Esophagus muscularis mucosa (tissue), 4 donors: ENCODE measurements around the gene ZC2HC1C. TPM values are rescaled to one million over a fixed set of nuclear protein-coding genes. Genes with fewer than 3 reads are reported as not detected.

Experiments
- DNase-seq: peaks from one replicate; pipeline ENCODE4 v3.0.0-alpha.2; 2017; ENCODE audit errors: extremely low spot score
- H3K27ac ChIP-seq, 4 donors: fragments of 200-600 bp; sonication (generic); replicated peaks in 1 of 4; 1 replicate in 3 of 4; 2 replicates in 1 of 4; pipeline ENCODE4 v1.5.1; 2016 to 2019; ENCODE audit warnings: mild to moderate bottlenecking in 1 of 4
- H3K27me3 ChIP-seq, 4 donors: fragments of 200-600 bp; sonication (generic); one replicate each; pipeline versions ENCODE4 v1.5.1 to v1.6.0; 2016 to 2019
- H3K36me3 ChIP-seq, 4 donors: fragments of 200-600 bp; sonication (generic); one replicate each; pipeline ENCODE4 v1.5.1; 2016 to 2019
- H3K4me1 ChIP-seq, 4 donors: fragments of 200-600 bp; sonication (generic); one replicate each; pipeline ENCODE4 v1.5.1; 2016 to 2019
- H3K4me3 ChIP-seq, 4 donors: fragments of 200-600 bp; sonication (generic); 1 replicate in 2 of 4; 2 replicates in 2 of 4; pipeline ENCODE4 v1.5.1; 2016 to 2019; ENCODE audit warnings: mild to moderate bottlenecking in 4 of 4, moderate library complexity in 1 of 4
- H3K9me3 ChIP-seq, 4 donors: fragments of 200-600 bp; sonication (generic); 1 replicate in 3 of 4; 2 replicates in 1 of 4; pipeline ENCODE4 v1.5.1; 2016 to 2019
- CTCF ChIP-seq, 3 experiments: fragments of 200-600 bp in 2 of 3; fragments of 450-650 bp in 1 of 3; sonication (generic) in 2 of 3; IDR thresholded peaks; one replicate each; pipeline ENCODE4 v1.5.1; 2017 to 2019; ENCODE audit warnings: antibody characterized with exemption in 3 of 3, mild to moderate bottlenecking in 2 of 3, moderate library complexity in 1 of 3
- EP300 ChIP-seq: sonication (generic); formaldehyde crosslinking; IDR thresholded peaks from one replicate; pipeline ENCODE4 v1.6.1; 2017; ENCODE audit warnings: antibody characterized with exemption
- POLR2A ChIP-seq: fragments of 450-650 bp; IDR thresholded peaks from one replicate; pipeline ENCODE4 v1.6.1; 2017; ENCODE audit warnings: antibody characterized with exemption, moderate library complexity, mild to moderate bottlenecking, low read depth
- POLR2AphosphoS5 ChIP-seq, 2 donors: sonication (generic); formaldehyde crosslinking; IDR thresholded peaks; one replicate each; pipeline ENCODE4 v1.6.1; 2017; ENCODE audit warnings: antibody characterized with exemption in 2 of 2
- WGBS: methylation state at CpG from one replicate; pipeline ENCODE4 v1.1.5; 2018; 5-methylcytosine and 5-hydroxymethylcytosine counted together
- intact Hi-C: fragments of 100-400 bp; cut with DNase I; formaldehyde crosslinking; loops from one replicate; pipeline ENCODE4 v1.15.1; 2023
- total RNA-seq, 4 donors: library from RNA; depleted of rRNA; stranded (reverse); fragments of >200 nt; gene quantifications; one replicate each; pipeline versions ENCODE4 v1.1.0 to v1.2.1, GENCODE V29; 2016

Gene ZC2HC1C
- total RNA-seq, 4 donors from 2014 or later = 4.3 to 7.1 (median 5.9) TPM

GRCh38 chr14:75088566-75089373 is 19.3 kb downstream of the ZC2HC1C start:
- no peaks in the 10 kb centered on the region for H3K9me3 ChIP-seq
- peaks cover 61 to 99% (median 94%) of the 10 kb centered on the region in 4 donors for H3K36me3 ChIP-seq
- TF ChIP-seq POLR2A (no peak), POLR2AphosphoS5 (IDR thresholded peaks at IDR 0.05) (no peak), EP300 (no peak), CTCF (IDR thresholded peaks at IDR 0.05) (peak; percentile 70 to 81 (median 77))
- H3K4me3 ChIP-seq = no peak overlapping the region
- no peak overlapping the region for H3K27ac ChIP-seq
- H3K4me1 ChIP-seq = peaks cover 0 to 5% (median 2%) of the 10 kb centered on the region in 4 donors
- no peak for DNase-seq
- intact Hi-C loops = loop anchor here (2.0 to 10.0 kb wide), 3 partner anchors 84 to 174 kb away; partner anchors contain the start of gene EIF2B2
- 55% methylated on average over 7 of the region's 7 CpGs for WGBS
- H3K27me3 ChIP-seq = no peaks in the 10 kb centered on the region

GRCh38 chr14:75090353-75090752 is 20.9 kb downstream of the ZC2HC1C start:
- H3K36me3 ChIP-seq = peaks cover 63 to 99% (median 95%) of the 10 kb centered on the region in 4 donors
- peaks cover 0 to 5% (median 2%) of the 10 kb centered on the region in 4 donors for H3K4me1 ChIP-seq
- WGBS = 87% methylated on average over 3 of the region's 3 CpGs
- H3K27ac ChIP-seq = no peak overlapping the region
- H3K4me3 ChIP-seq = no peak overlapping the region
- no peaks in the 10 kb centered on the region for H3K27me3 ChIP-seq
- no peak for DNase-seq
- intact Hi-C loops = no loop called here
- H3K9me3 ChIP-seq = no peaks in the 10 kb centered on the region
- TF ChIP-seq EP300 (no peak), POLR2A (no peak), CTCF (IDR thresholded peaks at IDR 0.05) (no peak), POLR2AphosphoS5 (IDR thresholded peaks at IDR 0.05) (no peak)

- H3K4me1 ChIP-seq = peaks cover 0 to 5% (median 2%) of the 10 kb centered on the region in 4 donors
- no peaks in the 10 kb centered on the region for H3K9me3 ChIP-seq
- intact Hi-C loops = no loop called here
- H3K4me3 ChIP-seq = no peak overlapping the region
- H3K36me3 ChIP-seq = peaks cover 64 to 99% (median 94%) of the 10 kb centered on the region in 4 donors
- no peaks in the 10 kb centered on the region for H3K27me3 ChIP-seq
- no peak for DNase-seq
- 89% methylated on average over 8 of the region's 8 CpGs for WGBS
- no peak overlapping the region for H3K27ac ChIP-seq
- TF ChIP-seq EP300 (no peak), POLR2A (no peak), POLR2AphosphoS5 (IDR thresholded peaks at IDR 0.05) (no peak), CTCF (IDR thresholded peaks at IDR 0.05) (no peak)
Measured at GRCh38 chr14:75091251-75091650, 21.8 kb downstream of the ZC2HC1C start.

- H3K4me3 ChIP-seq = no peak overlapping the region
- intact Hi-C loops = no loop called here
- WGBS = 76% methylated on average over 2 of the region's 2 CpGs
- no peaks in the 10 kb centered on the region for H3K27me3 ChIP-seq
- TF ChIP-seq POLR2AphosphoS5 (IDR thresholded peaks at IDR 0.05) (no peak), POLR2A (no peak), EP300 (no peak), CTCF (IDR thresholded peaks at IDR 0.05) (no peak)
- no peaks in the 10 kb centered on the region for H3K9me3 ChIP-seq
- no peak for DNase-seq
- peaks cover 61 to 99% (median 94%) of the 10 kb centered on the region in 4 donors for H3K36me3 ChIP-seq
- no peak overlapping the region for H3K27ac ChIP-seq
- peaks cover 0 to 5% (median 2%) of the 10 kb centered on the region in 4 donors for H3K4me1 ChIP-seq
Measured at GRCh38 chr14:75092698-75093097, 23.3 kb downstream of the ZC2HC1C start.
